PC-9 (cell line): ENCODE results near the gene PTPN21. TPM values are rescaled to one million over a fixed set of nuclear protein-coding genes. Genes with fewer than 3 reads are reported as not detected.

Experiments used
- BruUV-seq: library from RNA; stranded (reverse); fragments of 400-500 nt; replicated peaks from 2 replicates; lab custom pipeline; 2021; lab: Mats Ljungman, UMichigan
- CTCF ChIA-PET: fragments of 300-600 bp; sonication (Branson Sonifier 250); formaldehyde crosslinking; loops from one replicate; lab custom pipeline; 2022; ENCODE audit warnings: antibody characterized with exemption; lab: Charles Lee
- POLR2A ChIA-PET: fragments of 300-600 bp; sonication (Branson Sonifier 250); formaldehyde crosslinking; loops from one replicate; lab custom pipeline; 2022; ENCODE audit warnings: antibody characterized with exemption; ENCODE audit not compliant: unreplicated experiment; lab: Charles Lee
- DNase-seq, 2 experiments: peaks; one replicate each; pipeline versions ENCODE4 v3.0.0 to v3.0.0-alpha.2; 2015 to 2022; ENCODE audit warnings: mixed read lengths in 1 of 2
- H2AFZ ChIP-seq: fragments of 200-600 bp; sonication (generic); 2 replicates; pipeline ENCODE4 v1.8.1; 2017; ENCODE audit warnings: antibody characterized with exemption
- H3F3A ChIP-seq: fragments of 200-600 bp; sonication (generic); 2 replicates; pipeline ENCODE4 v1.8.1; 2017; ENCODE audit warnings: antibody characterized with exemption, mild to moderate bottlenecking, low read depth; ENCODE audit not compliant: insufficient read depth
- H3K27ac ChIP-seq: fragments of 200-600 bp; sonication (generic); 2 replicates; pipeline ENCODE4 v1.6.1; 2016; ENCODE audit warnings: mixed run types
- H3K27me3 ChIP-seq: fragments of 200-600 bp; sonication (generic); 2 replicates; pipeline ENCODE4 v1.6.1; 2016; ENCODE audit warnings: low read depth, mixed run types; ENCODE audit not compliant: insufficient read depth
- H3K36me3 ChIP-seq: fragments of 200-600 bp; sonication (generic); 2 replicates; pipeline ENCODE4 v1.6.1; 2016; ENCODE audit warnings: low read depth, mixed run types
- H3K4me1 ChIP-seq: fragments of 200-600 bp; sonication (generic); replicated peaks from 2 replicates; pipeline ENCODE4 v1.6.1; 2016; ENCODE audit warnings: mixed run types; ENCODE audit not compliant: insufficient read depth
- H3K4me2 ChIP-seq: fragments of 200-600 bp; sonication (generic); 2 replicates; pipeline ENCODE4 v1.6.1; 2017; ENCODE audit warnings: mixed run types
- H3K4me3 ChIP-seq: fragments of 200-600 bp; sonication (generic); 2 replicates; pipeline ENCODE4 v1.6.1; 2016; ENCODE audit warnings: mixed run types
- H3K79me2 ChIP-seq: fragments of 200-600 bp; sonication (generic); 2 replicates; pipeline ENCODE4 v1.6.1; 2017; ENCODE audit warnings: low read depth, mixed run types
- H3K9me2 ChIP-seq: fragments of 200-600 bp; sonication (generic); 2 replicates; pipeline ENCODE4 v1.8.1; 2017; ENCODE audit warnings: mild to moderate bottlenecking; ENCODE audit not compliant: insufficient read depth
- H3K9me3 ChIP-seq: fragments of 200-600 bp; sonication (generic); 2 replicates; pipeline ENCODE4 v1.8.1; 2016; ENCODE audit warnings: low read depth; ENCODE audit not compliant: insufficient read depth
- H4K20me1 ChIP-seq: fragments of 200-600 bp; sonication (generic); 2 replicates; pipeline ENCODE4 v1.8.1; 2017; ENCODE audit not compliant: insufficient read depth
- EZH2 ChIP-seq: fragments of 200-600 bp; sonication (generic); IDR thresholded peaks from 2 replicates; pipeline ENCODE4 v1.8.0; 2017; ENCODE audit warnings: antibody characterized with exemption, low read depth
- intact Hi-C: fragments of 100-400 bp; cut with micrococcal nuclease; formaldehyde crosslinking; loops from one replicate; pipeline ENCODE4 v1.10.0; 2022; ENCODE audit not compliant: unreplicated experiment
- total RNA-seq: library from RNA; stranded (reverse); gene quantifications from 2 replicates; pipeline ENCODE4 v1.2.3, GENCODE V29; 2021
- TF ChIP-seq, protein P1 (sequence below): fragments of 200-600 bp; sonication (generic); conservative IDR thresholded peaks from 2 replicates; pipeline ENCODE4 v1.6.1; 2017; ENCODE audit warnings: mixed run types, antibody characterized with exemption, mild to moderate bottlenecking, moderate library complexity

Gene PTPN21
- total RNA-seq, 1 experiment from 2014 or later: 4.0 TPM

DNA sequence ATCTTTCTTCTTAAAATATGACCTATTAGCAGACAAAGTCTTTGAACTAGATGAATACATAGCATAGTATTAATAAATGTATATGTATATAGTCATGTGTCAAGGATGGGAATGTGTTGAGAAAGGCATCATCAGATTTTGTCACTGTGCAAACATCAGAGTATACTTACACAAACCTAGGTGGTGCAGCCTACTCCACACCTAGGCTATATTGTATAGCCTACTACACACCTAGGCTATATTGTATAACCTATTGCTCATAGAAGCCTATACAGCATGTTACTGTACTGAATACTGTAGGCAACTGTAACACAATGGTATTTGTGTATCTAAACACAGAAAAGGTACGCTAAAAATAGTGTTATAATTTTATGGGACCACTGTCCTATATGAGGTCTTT, 47.6 kb downstream of the PTPN21 start:
- no peaks in the 10 kb centered on the region for H3K9me2 ChIP-seq
- intact Hi-C loops: no loop called here
- H3K4me2 ChIP-seq: no peak overlapping the region
- BruUV-seq: no TSS peak
- POLR2A ChIA-PET: no interaction called here
- TF ChIP-seq, protein P1, sequence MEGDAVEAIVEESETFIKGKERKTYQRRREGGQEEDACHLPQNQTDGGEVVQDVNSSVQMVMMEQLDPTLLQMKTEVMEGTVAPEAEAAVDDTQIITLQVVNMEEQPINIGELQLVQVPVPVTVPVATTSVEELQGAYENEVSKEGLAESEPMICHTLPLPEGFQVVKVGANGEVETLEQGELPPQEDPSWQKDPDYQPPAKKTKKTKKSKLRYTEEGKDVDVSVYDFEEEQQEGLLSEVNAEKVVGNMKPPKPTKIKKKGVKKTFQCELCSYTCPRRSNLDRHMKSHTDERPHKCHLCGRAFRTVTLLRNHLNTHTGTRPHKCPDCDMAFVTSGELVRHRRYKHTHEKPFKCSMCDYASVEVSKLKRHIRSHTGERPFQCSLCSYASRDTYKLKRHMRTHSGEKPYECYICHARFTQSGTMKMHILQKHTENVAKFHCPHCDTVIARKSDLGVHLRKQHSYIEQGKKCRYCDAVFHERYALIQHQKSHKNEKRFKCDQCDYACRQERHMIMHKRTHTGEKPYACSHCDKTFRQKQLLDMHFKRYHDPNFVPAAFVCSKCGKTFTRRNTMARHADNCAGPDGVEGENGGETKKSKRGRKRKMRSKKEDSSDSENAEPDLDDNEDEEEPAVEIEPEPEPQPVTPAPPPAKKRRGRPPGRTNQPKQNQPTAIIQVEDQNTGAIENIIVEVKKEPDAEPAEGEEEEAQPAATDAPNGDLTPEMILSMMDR: no peak
- no peak for TF ChIP-seq EZH2
- H3K4me3 ChIP-seq: no peak overlapping the region
- no peaks in the 10 kb centered on the region for H3F3A ChIP-seq
- H3K27me3 ChIP-seq: no peaks in the 10 kb centered on the region
- no peak overlapping the region for H2AFZ ChIP-seq
- no peaks in the 10 kb centered on the region for H3K36me3 ChIP-seq
- H3K79me2 ChIP-seq: no peaks in the 10 kb centered on the region
- H3K9me3 ChIP-seq: no peaks in the 10 kb centered on the region
- no peak for DNase-seq
- CTCF ChIA-PET: no interaction called here
- H4K20me1 ChIP-seq: no peaks in the 10 kb centered on the region
- no peaks in the 10 kb centered on the region for H3K4me1 ChIP-seq
- no peak overlapping the region for H3K27ac ChIP-seq

GRCh38 chr14:88505621-88506020, 49.2 kb downstream of the PTPN21 start:
- no peaks in the 10 kb centered on the region for H3K9me2 ChIP-seq
- no peak overlapping the region for H3K4me2 ChIP-seq
- H3K9me3 ChIP-seq: no peaks in the 10 kb centered on the region
- no TSS peak for BruUV-seq
- no peaks in the 10 kb centered on the region for H3K36me3 ChIP-seq
- H3K79me2 ChIP-seq: no peaks in the 10 kb centered on the region
- H3K4me1 ChIP-seq: no peaks in the 10 kb centered on the region
- H3K27me3 ChIP-seq: no peaks in the 10 kb centered on the region
- no peaks in the 10 kb centered on the region for H4K20me1 ChIP-seq
- TF ChIP-seq, protein P1: no peak
- TF ChIP-seq EZH2: no peak
- DNase-seq: no peak
- H2AFZ ChIP-seq: no peak overlapping the region
- CTCF ChIA-PET: no interaction called here
- POLR2A ChIA-PET: no interaction called here
- no peak overlapping the region for H3K4me3 ChIP-seq
- intact Hi-C loops: no loop called here
- H3K27ac ChIP-seq: no peak overlapping the region
- no peaks in the 10 kb centered on the region for H3F3A ChIP-seq

DNA sequence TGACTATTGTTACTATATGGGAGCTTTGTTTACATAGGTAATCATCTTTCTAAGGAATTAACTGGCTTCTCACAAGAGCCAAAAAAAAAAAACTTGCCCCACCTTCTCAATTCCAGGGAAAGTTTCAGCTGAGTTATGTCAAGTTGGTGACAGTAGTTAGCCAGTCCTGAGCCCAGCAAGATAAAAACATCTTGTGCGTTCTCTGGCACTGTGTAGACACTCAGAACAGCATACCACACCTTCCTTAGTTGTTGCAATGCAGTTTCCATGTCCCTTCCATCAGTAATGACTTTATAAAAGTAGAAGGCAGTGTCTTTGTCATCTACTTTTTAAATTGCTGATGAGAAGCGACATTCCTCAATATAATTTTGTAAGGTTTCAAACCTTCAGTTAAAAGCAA, 50.2 kb downstream of the PTPN21 start:
- no peaks in the 10 kb centered on the region for H3K9me3 ChIP-seq
- no peaks in the 10 kb centered on the region for H3K9me2 ChIP-seq
- no peak overlapping the region for H3K27ac ChIP-seq
- no peak overlapping the region for H3K4me3 ChIP-seq
- intact Hi-C loops: no loop called here
- H3K36me3 ChIP-seq: no peaks in the 10 kb centered on the region
- H4K20me1 ChIP-seq: no peaks in the 10 kb centered on the region
- TF ChIP-seq, protein P1: no peak
- no peak for TF ChIP-seq EZH2
- no peak overlapping the region for H2AFZ ChIP-seq
- no peaks in the 10 kb centered on the region for H3F3A ChIP-seq
- no peak overlapping the region for H3K4me2 ChIP-seq
- DNase-seq: no peak
- H3K27me3 ChIP-seq: no peaks in the 10 kb centered on the region
- BruUV-seq: no TSS peak
- no peaks in the 10 kb centered on the region for H3K4me1 ChIP-seq
- ChIA-PET CTCF (no interaction called here), POLR2A (no interaction called here)
- no peaks in the 10 kb centered on the region for H3K79me2 ChIP-seq
